KMS-11 (cell line): ENCODE results near the gene SVEP1.

Experiments
- H2AFZ ChIP-seq: fragments of 200-600 bp; sonication (generic); 2 replicates; pipeline ENCODE4 v1.6.1; 2016; ENCODE audit warnings: antibody characterized with exemption, mixed run types, low read depth
- H3K27ac ChIP-seq: fragments of 200-600 bp; sonication (generic); 2 replicates; pipeline ENCODE4 v1.6.1; 2016; ENCODE audit warnings: mild to moderate bottlenecking, mixed run types
- H3K27me3 ChIP-seq: fragments of 200-600 bp; sonication (generic); 2 replicates; pipeline ENCODE4 v1.6.1; 2017; ENCODE audit warnings: mild to moderate bottlenecking, low read depth, mixed run types, moderate library complexity; ENCODE audit not compliant: insufficient read depth
- H3K36me3 ChIP-seq: fragments of 200-600 bp; sonication (generic); 2 replicates; pipeline ENCODE4 v1.6.1; 2017; ENCODE audit warnings: mild to moderate bottlenecking, mixed run types; ENCODE audit not compliant: insufficient read depth
- H3K4me1 ChIP-seq: fragments of 200-600 bp; sonication (generic); 2 replicates; pipeline ENCODE4 v1.6.1; 2016; ENCODE audit warnings: mild to moderate bottlenecking, low read depth, mixed run types; ENCODE audit not compliant: poor library complexity, severe bottlenecking
- H3K4me2 ChIP-seq: fragments of 200-600 bp; sonication (generic); 2 replicates; pipeline ENCODE4 v1.7.0; 2016; ENCODE audit warnings: mild to moderate bottlenecking, mixed run types
- H3K4me3 ChIP-seq: fragments of 200-600 bp; sonication (generic); IDR thresholded peaks from 2 replicates; pipeline ENCODE4 v1.6.1; 2017; ENCODE audit warnings: low read depth, low read length, mixed read lengths; ENCODE audit not compliant: insufficient read depth
- H3K79me2 ChIP-seq: fragments of 200-600 bp; sonication (generic); 2 replicates; pipeline ENCODE4 v1.6.1; 2016; ENCODE audit warnings: low read depth, mixed run types; ENCODE audit not compliant: insufficient read depth
- H3K9ac ChIP-seq: fragments of 200-600 bp; sonication (generic); 2 replicates; pipeline ENCODE4 v1.6.1; 2016; ENCODE audit warnings: mild to moderate bottlenecking, mixed run types
- H4K20me1 ChIP-seq: fragments of 200-600 bp; sonication (generic); 2 replicates; pipeline ENCODE4 v1.6.1; 2016; ENCODE audit warnings: mild to moderate bottlenecking, mixed run types; ENCODE audit not compliant: insufficient read depth
- CTCF ChIP-seq: fragments of 200-600 bp; sonication (generic); conservative IDR thresholded peaks from 2 replicates; pipeline ENCODE4 v1.6.1; 2017; ENCODE audit warnings: low read depth, mild to moderate bottlenecking, antibody characterized with exemption, low read length, moderate library complexity, mixed read lengths

Gene SVEP1

GRCh38 chr9:110344821-110345220 is 234.7 kb downstream of the SVEP1 start:
- Histone ChIP-seq H3K4me1 (no peaks in the 10 kb centered on the region), H3K27ac (no peak overlapping the region), H3K9ac (no peak overlapping the region)

GRCh38 chr9:110343551-110343950 is 236.0 kb downstream of the SVEP1 start:
- Histone ChIP-seq H3K4me1 (no peaks in the 10 kb centered on the region), H3K4me2 (no peak overlapping the region), H3K27me3 (no peaks in the 10 kb centered on the region), H2AFZ (no peak overlapping the region), H3K9ac (no peak overlapping the region), H3K79me2 (no peaks in the 10 kb centered on the region), H4K20me1 (no peaks in the 10 kb centered on the region), H3K4me3 (no peak overlapping the region), H3K27ac (no peak overlapping the region), H3K36me3 (no peaks in the 10 kb centered on the region)
- TF ChIP-seq CTCF = no peak

More at GRCh38 chr9:110344821-110345220, 234.7 kb downstream of the SVEP1 start:
- Histone ChIP-seq H2AFZ (no peak overlapping the region), H3K4me3 (no peak overlapping the region), H3K79me2 (no peaks in the 10 kb centered on the region), H3K4me2 (no peak overlapping the region), H3K36me3 (no peaks in the 10 kb centered on the region), H4K20me1 (no peaks in the 10 kb centered on the region), H3K27me3 (no peaks in the 10 kb centered on the region)
- TF ChIP-seq CTCF = no peak

GRCh38 chr9:110340306-110340705 is 239.2 kb downstream of the SVEP1 start:
- Histone ChIP-seq H3K27me3 (no peaks in the 10 kb centered on the region), H3K36me3 (no peaks in the 10 kb centered on the region), H3K4me2 (no peak overlapping the region), H3K4me3 (no peak overlapping the region), H3K9ac (no peak overlapping the region), H2AFZ (no peak overlapping the region), H3K4me1 (no peaks in the 10 kb centered on the region), H4K20me1 (no peaks in the 10 kb centered on the region), H3K27ac (no peak overlapping the region), H3K79me2 (no peaks in the 10 kb centered on the region)
- TF ChIP-seq CTCF = no peak; the same call in none of the 2 replicates

GRCh38 chr9:110338143-110338542 is 241.4 kb downstream of the SVEP1 start:
- no peak overlapping the region for H3K9ac ChIP-seq
- H3K4me3 ChIP-seq = no peak overlapping the region
- H3K27me3 ChIP-seq = no peaks in the 10 kb centered on the region
- TF ChIP-seq CTCF = no peak
- H3K4me2 ChIP-seq = no peak overlapping the region
- no peaks in the 10 kb centered on the region for H3K4me1 ChIP-seq
- no peaks in the 10 kb centered on the region for H3K79me2 ChIP-seq
- H3K27ac ChIP-seq = no peak overlapping the region
- no peaks in the 10 kb centered on the region for H3K36me3 ChIP-seq
- H2AFZ ChIP-seq = no peak overlapping the region
- no peaks in the 10 kb centered on the region for H4K20me1 ChIP-seq

- H2AFZ ChIP-seq = no peak within 1 kb of the TSS
- H3K4me1 ChIP-seq = no peaks in the 10 kb centered on the region
- no peaks in the 10 kb centered on the region for H3K36me3 ChIP-seq
- no peaks in the 10 kb centered on the region for H3K79me2 ChIP-seq
- TF ChIP-seq CTCF = no peak
- H3K4me3 ChIP-seq = no peak within 1 kb of the TSS
- H3K27me3 ChIP-seq = no peaks in the 10 kb centered on the region
- no peak within 1 kb of the TSS for H3K4me2 ChIP-seq
- H4K20me1 ChIP-seq = no peaks in the 10 kb centered on the region
- no peak within 1 kb of the TSS for H3K9ac ChIP-seq
- H3K27ac ChIP-seq = no peak within 1 kb of the TSS
Observed at GRCh38 chr9:110337727-110338126, 241.8 kb downstream of the SVEP1 start, which contains the start of gene TXNDC8. Gene TXNDC8, minus strand, starts transcription at chr9:110337863.
